Hypothalamus (tissue), 51 donors: ENCODE measurements around the gene SIK3.

Experiments used
- DNase-seq, 51 donors: peaks; one replicate each; lab custom pipeline; 2025; lab: John Stamatoyannopoulos, UW

The SIK3 gene

GRCh38 chr11:117083011-117083935 lies 15.0 kb downstream of the SIK3 start:
- peak in 13 of 51 donors; percentile 13 to 87 (median 25) for DNase-seq

GRCh38 chr11:117081908-117082307 lies 16.3 kb downstream of the SIK3 start:
- no peak for DNase-seq

GRCh38 chr11:117080370-117080769 lies 17.9 kb downstream of the SIK3 start:
- DNase-seq = no peak

- DNase-seq = peak in 6 of 51 donors; percentile 14 to 27 (median 20)
These were observed 21.1 kb downstream of the SIK3 start for GRCh38 chr11:117076941-117077691.

- DNase-seq = no peak
These were observed 23.0 kb downstream of the SIK3 start for GRCh38 chr11:117075186-117075585.

- no peak for DNase-seq
These were observed 24.1 kb downstream of the SIK3 start for GRCh38 chr11:117074119-117074518.

GRCh38 chr11:117073539-117073938 lies 24.7 kb downstream of the SIK3 start:
- no peak for DNase-seq

- DNase-seq = peak in 1 of 51 donors; percentile 41
These were observed 25.4 kb downstream of the SIK3 start for GRCh38 chr11:117072517-117073461.

GRCh38 chr11:117071344-117071787 lies 26.9 kb downstream of the SIK3 start:
- peak in 22 of 51 donors; percentile 9 to 74 (median 34) for DNase-seq

GRCh38 chr11:117070016-117070415 lies 28.2 kb downstream of the SIK3 start:
- no peak for DNase-seq

- peak in 12 of 51 donors; percentile 5 to 50 (median 28) for DNase-seq
These were observed 29.8 kb downstream of the SIK3 start for GRCh38 chr11:117068303-117068860.

GRCh38 chr11:117066959-117067358 lies 31.3 kb downstream of the SIK3 start:
- DNase-seq = no peak

- no peak for DNase-seq
These were observed 34.0 kb downstream of the SIK3 start for GRCh38 chr11:117064275-117064674.

- no peak for DNase-seq
These were observed 35.7 kb downstream of the SIK3 start for GRCh38 chr11:117062498-117062897.

- no peak for DNase-seq
These were observed 37.0 kb downstream of the SIK3 start for GRCh38 chr11:117061256-117061655.

GRCh38 chr11:117059611-117060148 lies 38.5 kb downstream of the SIK3 start:
- DNase-seq = no peak

GRCh38 chr11:117058761-117059261 lies 39.4 kb downstream of the SIK3 start:
- peak in 6 of 51 donors; percentile 12 to 73 (median 19) for DNase-seq

- DNase-seq = no peak
These were observed 40.5 kb downstream of the SIK3 start for GRCh38 chr11:117057727-117058126.

GRCh38 chr11:117057317-117057716 lies 40.9 kb downstream of the SIK3 start:
- DNase-seq = no peak
